Pulmonary artery endothelial cell (primary cell): ENCODE results near the gene CAPN13. TPM values are rescaled to one million over a fixed set of nuclear protein-coding genes. Genes with fewer than 3 reads are reported as not detected.

Experiments
- DNase-seq: peaks from one replicate; pipeline ENCODE4 v3.0.0-alpha.2; 2011; ENCODE audit warnings: low read depth, low spot score
- total RNA-seq: library from RNA; depleted of rRNA; stranded (reverse); fragments of >200 nt; gene quantifications from 2 replicates; pipeline ENCODE4 v1.2.3, GENCODE V29; 2014

The CAPN13 gene, protein sequence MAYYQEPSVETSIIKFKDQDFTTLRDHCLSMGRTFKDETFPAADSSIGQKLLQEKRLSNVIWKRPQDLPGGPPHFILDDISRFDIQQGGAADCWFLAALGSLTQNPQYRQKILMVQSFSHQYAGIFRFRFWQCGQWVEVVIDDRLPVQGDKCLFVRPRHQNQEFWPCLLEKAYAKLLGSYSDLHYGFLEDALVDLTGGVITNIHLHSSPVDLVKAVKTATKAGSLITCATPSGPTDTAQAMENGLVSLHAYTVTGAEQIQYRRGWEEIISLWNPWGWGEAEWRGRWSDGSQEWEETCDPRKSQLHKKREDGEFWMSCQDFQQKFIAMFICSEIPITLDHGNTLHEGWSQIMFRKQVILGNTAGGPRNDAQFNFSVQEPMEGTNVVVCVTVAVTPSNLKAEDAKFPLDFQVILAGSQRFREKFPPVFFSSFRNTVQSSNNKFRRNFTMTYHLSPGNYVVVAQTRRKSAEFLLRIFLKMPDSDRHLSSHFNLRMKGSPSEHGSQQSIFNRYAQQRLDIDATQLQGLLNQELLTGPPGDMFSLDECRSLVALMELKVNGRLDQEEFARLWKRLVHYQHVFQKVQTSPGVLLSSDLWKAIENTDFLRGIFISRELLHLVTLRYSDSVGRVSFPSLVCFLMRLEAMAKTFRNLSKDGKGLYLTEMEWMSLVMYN
- total RNA-seq: not detected in 2 replicates

DNA sequence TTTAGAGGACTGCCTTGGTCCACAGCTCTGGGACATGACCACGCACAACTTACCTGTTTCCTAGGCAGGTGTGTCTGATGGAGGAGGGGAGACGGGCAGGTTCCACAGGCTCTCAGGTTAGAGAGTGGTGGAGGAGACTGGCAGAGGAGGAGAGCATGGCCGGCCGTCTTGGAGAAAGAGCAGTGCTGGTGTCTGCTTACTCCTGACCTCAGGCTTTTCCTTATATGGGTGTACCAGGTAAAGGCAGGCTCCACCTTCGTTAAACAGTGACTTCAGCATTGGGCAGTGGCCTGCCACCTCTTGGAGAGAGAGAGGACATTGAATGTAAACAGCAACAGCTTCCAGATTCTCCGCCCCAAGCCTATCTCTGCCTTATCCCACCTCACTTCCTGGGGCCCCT, at the start of gene CAPN13:
Gene CAPN13 (minus strand): TSS at position 198 of the 400 bp plus-strand sequence. CDS start 20,121 bp downstream, outside the sequence.
- no peak for DNase-seq

DNA sequence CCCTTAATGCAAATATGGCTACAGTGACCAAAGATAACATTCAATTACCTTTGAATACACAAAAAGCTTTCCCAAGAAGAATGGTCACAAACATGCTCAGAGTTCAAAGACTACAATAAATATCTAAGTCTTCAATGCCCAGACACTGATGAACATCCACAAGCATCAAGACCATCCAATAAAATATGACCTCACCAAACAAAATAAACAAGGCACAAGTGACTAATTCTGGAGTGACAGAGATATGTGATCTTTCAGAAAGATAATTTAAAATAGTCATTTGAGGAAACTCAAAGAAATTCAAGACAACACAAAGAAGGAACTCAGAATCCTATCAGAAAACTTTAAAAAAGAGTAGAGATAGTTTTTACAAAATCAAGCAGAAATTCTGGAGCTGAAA, 40.6 kb upstream of the CAPN13 start:
- DNase-seq: no peak

DNA sequence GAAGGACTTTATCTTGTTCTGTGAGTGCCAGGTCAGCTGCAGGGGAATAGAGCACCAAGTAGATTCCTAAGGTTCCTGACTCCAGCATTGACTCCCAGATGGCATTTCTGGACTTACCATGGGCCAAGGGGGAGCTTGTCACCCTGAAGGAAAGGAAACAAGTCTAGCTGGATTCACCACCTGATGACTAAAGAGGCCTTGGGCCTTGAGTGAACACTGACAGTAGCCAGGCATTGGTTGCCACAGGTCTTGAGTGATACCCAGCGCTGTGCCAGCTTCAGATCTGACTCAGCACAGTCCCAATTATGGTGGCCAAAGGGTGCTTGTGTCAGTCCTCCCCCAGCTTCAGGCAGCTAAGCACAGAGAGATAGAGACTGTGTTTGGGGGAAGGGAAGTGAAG, 40.1 kb upstream of the CAPN13 start:
- DNase-seq: no peak

DNA sequence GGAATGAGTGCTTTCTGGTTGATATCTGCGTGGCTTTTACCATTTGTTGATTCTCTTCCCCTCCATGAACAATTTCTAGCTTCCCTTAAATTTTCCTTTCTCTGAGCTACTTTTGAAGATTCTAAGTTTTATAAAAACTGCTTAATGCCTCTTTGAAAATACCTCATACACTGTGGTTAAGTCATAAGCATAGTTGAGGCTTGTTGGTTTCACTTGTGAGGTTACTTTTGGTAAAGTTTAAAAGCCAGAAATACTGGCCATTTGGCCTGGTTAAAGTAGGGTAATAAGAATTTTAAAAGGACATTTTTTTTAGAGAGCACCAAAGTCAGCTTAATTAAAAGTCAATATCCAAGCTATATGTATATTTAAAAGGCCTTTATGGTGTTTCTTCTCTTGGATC, 21.3 kb upstream of the CAPN13 start:
- no peak for DNase-seq

DNA sequence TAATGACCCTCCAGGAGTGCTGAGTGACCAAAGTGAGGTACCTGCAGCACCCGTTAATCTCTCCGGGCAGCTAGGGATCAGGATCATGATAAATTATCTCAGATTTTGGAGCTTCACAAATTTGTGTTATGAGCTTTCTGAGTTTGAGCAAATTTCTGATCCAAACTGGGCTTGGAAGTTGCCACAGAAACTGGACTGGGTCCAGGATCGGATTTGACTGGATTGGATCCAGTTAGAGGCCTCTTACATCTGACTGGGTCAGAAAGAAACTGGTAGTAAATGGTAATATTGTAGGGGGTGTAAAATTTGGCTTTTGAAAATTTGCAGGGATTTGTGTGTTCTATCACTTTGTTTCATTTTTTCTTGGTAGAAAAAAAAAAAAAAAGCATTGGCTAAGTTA, 19.7 kb upstream of the CAPN13 start:
- DNase-seq: no peak

DNA sequence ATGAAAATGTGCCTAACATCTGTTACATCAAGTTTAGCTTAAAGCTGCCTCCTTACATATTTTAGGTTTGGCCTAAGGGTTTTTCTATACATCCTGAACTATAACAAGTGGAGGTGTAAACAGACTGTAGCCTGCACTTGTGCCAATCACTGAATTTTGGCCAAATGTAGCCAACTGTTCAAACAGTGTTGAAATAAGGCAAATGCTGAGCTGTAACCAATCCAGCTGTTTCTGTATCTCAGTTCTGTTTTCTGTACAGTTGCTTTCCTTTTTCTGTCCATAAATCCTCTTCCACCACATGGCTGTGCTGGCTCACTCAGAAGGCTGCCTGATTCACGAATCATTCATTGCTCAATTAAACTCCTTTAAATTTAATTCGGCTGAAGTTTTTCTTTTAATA, 19.2 kb upstream of the CAPN13 start:
- DNase-seq: no peak

DNA sequence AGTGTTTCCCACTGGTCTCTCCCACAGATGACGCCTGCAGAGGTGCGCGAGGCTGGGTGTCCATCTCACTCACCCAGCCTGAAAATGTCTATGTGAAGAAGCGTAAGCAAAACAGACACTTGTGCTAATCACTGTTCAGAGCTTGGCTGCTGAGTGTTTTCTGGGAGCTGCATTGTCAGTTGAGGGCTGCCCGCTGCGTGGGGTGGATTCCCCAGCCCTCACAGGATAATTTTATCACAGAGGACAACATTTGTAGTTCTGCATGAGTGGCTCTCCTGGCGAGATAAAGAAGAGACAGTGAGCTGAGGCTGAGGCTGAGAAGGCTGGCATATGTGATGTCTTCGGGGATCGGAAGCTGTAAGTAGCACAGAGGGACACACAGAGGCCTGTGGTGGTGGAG, 16.2 kb upstream of the CAPN13 start:
- no peak for DNase-seq

DNA sequence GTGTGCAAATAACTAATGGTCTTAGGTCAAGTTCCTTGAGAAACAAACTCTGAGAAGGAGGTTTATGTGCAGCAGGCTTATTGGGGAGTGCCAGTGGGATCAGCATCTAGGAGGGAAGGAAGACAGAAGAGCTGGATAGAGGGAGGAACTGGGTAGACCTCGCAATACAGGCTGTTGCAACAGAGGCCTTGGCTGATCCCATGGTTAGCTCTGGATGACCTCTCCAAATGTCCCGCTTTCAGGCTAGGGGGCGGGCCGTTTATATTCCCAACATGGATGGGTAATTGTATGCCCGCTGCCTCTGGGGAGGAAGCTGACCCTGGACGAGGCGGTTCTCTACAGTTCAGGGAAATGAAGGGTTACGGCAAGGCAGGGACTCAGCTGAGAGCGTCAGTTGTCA, 14.7 kb upstream of the CAPN13 start:
- no peak for DNase-seq

DNA sequence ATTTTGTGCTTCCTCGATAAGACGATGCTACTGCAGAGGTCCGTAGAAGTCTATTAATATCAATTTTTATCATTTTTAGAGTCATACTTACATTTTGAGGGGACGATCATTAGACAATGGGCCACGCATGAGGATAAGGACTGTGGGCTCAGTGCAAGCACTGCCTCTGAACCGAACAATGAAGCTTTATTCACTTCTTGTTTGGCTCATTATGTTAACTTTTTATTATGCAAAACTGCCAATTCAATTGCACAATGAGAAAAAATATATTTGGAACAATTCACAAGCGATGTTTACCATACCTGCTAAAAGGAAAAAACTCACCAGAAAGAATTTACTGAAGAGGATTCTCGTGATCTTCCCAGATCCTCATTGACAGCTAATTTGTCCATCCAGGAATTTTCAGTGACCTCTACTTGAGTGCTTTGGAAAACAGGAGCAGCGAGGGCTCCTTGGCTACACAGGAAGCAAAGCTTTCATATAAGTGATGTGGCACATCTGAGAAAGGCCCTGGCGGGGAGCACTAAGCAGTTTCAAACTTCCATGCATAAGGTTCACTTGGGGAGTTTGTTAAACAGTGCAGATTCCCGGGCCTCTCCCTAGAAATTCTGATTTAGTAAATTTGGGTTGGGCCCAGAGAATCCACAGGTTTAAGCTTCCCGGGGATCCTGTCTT, 13.3 kb upstream of the CAPN13 start:
- no peak for DNase-seq

DNA sequence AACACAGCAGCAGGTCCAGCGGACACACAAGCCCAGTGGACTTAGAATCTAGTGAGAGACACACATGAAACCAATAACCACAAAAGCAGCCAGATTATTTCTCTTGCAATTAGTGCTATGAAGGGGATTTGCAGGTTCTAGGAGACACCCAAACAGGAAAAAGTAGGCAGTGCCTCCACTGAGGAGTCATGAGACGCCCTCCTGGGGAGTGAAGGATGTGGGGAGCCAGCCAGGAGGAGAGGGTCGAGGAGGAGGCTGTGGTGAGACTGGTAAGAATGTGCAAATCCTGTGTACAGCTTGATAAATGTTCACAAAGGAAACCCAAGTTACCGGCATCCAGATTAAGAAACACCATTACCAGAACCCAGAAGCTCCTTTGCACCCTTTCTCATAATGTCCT, 2.7 kb upstream of the CAPN13 start:
- no peak for DNase-seq

DNA sequence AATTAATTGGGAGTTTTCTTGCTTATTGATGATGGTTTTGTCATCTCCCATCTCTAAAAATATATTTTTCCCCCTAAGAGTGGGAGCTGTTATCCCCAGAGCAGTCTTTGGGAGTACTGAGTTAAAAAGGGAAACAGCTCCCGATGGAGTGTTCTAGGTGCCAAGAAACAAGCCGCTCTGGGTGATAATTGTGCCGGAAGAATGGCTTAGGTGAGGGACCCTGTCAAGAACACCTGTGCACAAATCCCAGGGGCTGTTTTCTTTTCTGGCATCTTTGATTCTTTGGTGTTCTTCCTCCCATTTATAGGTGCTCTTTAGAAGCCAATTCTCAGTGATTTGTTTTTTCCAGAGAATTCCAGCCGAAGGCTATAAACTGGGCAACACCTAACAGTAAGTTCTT, 1.4 kb upstream of the CAPN13 start:
- DNase-seq: no peak

DNA sequence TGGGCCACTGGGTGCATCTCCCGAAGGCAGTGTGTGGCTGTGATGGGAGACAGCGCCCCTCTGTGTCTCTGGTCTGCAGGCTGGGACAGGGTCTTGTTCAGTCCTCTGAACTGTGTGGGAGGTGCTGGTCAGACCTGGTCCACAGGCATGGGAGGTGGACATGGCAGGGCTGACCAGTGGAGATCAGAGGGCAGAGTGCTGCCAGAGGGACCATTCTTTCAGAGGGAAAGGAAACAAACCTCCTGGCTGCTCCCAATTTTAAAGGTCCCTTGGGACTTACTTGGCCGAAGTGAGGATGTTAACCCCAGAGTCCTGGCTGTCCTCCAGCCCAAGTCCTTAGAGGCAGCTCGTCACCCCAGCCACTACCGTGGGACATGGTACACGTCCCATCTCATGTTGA, 4.0 kb downstream of the CAPN13 start:
- no peak for DNase-seq

DNA sequence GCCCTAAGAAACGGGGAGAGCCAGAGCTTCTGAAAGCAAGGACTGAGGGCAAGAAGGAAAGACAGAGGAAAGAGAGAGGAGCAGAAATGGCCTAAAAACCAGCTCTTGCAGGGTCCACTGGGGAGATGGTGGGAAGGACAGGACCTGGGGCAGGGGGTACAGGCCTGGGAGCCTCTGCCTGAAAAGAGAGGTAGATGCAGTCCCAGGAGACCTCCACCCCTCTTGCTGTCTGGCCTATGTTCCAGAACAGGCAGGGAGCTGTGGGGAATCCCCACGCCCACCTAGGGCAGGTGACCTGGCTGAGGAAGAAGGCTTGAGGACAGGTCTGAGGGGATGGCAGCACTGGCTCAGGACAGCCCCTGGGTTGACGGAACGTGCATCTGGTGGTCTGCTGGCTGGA, 4.6 kb downstream of the CAPN13 start:
- DNase-seq: no peak

DNA sequence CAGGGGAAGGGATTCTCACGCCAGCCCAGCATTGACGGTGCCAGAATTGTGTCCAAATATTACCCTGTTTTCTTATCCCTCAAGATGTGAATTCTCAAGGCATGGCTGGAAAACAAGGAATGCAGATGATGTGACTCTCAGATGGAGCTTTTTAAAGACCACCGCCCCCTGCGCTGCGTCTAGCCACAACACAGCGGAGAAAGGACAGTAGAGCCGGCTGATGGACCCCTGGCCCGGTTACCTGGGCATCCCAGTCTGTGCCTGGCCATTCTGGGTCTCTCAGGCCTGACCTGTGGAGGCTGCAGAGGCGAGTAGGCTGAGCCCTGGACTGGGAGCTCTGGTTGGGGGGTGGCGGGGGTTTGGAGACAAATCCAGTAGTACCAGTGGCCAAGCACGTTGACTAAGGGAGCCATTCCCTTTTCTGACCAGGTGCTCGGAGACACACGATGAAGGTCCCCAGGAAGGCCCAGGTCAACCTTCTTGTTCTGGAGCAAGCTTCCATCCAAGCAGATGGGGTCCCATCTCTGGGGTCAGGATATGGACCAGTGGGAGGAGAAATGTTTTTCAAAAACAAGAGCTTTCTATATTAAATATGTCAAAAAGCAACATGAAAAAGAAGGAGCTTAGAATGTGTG, 5.3 kb downstream of the CAPN13 start:
- DNase-seq: no peak

DNA sequence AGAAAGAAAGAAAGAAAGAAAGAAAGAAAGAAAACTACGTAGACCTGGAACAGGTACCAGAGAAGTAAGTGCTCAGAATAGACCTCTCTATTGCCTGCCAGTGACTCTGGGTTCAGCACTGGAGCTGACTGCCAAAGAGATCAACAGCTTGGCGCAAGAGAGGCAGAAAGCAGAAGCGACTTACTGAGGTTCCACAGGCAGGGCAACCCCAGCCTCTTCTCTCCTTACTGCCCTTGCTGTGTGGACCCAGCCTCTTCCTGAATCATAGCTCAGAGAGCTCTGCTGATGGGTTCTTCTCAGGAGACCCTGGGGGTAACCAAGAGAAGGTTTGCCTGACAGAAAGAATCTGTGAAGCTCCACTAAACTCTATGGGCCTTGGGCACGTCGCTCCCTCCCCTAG, 7.1 kb downstream of the CAPN13 start:
- DNase-seq: no peak

DNA sequence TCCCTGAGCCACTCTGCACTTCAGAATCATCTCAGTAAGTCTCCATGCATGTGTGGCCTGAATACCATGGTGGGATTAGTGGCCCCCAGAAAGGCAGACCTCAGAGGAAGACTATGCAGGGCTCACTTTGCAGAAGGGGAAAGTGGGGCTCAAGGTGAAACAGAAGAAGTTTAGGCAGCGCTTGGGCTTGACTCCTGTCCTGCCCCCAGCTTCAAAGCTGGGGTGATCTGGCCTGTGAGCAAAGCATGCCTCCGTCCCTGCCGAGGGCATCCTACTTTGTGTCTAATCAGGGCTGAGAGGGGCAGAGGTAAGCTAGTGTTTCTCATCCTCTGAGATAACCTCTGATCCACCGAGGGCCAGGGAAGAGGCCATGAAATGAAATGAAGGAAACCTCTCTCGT, 7.9 kb downstream of the CAPN13 start:
- DNase-seq: no peak

DNA sequence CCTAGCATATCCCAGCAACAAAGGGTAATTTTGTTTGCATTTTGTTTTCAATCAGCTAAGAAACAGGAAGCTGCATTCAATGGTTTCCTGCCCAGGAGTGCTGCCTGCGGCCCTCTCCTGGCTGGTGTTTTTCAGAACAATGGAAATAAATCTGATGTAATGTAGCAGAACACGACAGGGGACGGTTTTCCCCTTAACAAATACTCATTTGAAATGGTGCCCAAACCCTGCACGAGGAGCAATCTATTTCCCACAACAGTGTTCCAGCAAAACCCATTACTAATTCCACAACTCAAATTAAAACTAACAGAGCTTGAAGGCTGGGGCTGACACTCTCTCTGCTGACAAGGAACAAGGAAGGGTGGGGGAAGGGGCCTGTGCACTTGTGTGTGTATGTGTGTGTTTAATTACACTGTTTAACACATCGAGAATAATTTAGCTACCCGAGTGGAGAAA, 8.7 kb downstream of the CAPN13 start:
- no peak for DNase-seq

DNA sequence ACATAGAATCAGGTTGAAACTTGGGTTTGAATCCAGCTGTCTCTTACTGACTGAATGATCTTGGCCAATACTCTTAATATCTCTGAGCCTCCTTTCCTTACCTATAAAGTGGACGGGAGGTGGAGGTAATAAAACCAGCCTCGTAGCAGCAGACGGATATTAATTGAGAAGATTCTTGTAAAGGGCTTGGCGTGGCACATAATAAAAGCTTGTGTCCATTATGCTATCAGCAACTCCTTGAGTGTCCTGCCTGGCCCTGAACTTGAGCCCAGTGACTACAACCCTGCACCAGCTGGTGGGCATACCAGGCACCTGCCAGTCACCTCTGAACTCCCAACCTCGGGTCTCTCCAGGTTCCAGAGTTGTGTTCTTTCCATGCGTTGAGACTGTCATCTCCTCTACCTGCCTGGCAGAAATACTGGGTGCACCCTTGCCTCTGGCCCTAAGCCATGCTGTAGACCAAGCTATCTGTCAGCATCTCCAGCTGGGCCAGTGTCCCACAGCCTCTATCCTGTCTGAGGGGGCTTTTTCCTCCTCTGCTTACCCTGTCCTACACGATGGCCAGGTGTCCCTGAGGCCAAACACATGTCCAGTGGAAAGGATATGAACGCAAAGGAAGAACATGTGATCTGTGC, 9.7 kb downstream of the CAPN13 start:
- DNase-seq: no peak

DNA sequence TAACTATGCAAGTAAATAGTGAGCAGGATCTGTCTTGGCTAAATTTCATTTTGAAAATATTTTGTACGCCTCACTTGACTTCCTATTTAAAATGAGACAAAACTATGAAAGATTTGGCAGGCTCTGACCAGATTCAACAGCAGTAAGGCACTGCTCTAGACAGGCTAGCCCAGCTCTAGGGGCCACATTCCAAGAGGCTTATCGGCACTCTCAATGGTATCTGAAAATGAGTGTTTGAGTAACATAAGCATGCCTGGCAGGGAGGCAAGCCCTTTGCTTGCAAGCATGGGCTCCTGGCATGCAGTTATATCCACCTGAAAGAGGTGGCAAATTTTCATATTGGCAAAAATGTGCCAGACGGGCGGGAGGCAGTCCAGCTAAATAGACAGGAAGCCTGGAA, 10.5 kb downstream of the CAPN13 start:
- no peak for DNase-seq

DNA sequence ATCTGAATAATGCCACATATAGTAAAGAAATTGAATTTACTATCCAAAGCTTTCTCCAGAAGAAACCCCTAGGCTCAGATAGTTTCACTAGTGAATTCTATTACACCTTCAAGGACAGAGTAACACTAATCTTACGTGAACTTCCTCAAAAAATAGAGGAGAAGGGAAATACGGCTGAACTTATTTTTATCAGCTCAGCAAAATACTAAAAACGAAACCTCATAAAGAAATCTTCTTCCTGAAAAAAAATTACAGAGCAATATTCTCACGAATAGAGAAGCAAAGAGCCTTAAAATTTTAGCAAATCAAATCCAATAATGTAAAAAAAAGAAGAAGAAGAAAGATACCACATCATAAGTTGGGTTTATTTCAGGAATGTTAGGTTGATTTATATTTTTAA, 14.7 kb downstream of the CAPN13 start:
- DNase-seq: no peak

DNA sequence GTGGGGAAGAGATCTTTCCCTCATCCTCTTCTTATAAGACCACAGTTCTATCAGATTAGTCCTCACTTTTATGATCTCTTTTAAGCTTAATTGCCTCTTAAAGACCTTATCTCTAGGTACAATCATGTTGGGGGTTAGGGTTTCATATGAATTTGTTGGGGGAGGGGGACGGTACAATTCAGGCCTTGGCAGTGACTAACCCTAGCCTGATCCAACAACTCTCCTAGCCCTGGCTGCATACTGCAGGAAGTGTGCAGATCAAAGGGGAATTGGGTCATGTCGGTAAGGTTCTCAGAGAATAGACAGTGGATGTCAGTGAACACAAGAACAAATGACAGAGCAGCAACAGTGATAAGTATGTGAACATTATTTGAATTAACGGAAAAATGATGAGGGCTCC, 16.4 kb downstream of the CAPN13 start:
- DNase-seq: no peak
